ENCODE measurements around the gene RAB7B.

- TF ChIP-seq CTCF (IDR thresholded peaks at IDR 0.05) (no peak), POLR2A (IDR thresholded peaks at IDR 0.05) (no peak)
These were observed 9.1 kb upstream of the RAB7B start for GRCh38 chr1:206012086-206012859.
